GM19468 (cell line): ENCODE measurements around the gene CLTB.
A peak's percentile ranks its signal among the peaks of the same experiment; 100 is the strongest.

Experiments
- ATAC-seq: cut with Tn5 transposase; IDR thresholded peaks from one replicate; pipeline ENCODE4 v1.9.1; 2021; ENCODE audit warnings: mild to moderate bottlenecking, moderate library complexity, moderate number of reproducible peaks; ENCODE audit not compliant: unreplicated experiment; ENCODE audit errors: extremely low read depth

Gene CLTB

DNA sequence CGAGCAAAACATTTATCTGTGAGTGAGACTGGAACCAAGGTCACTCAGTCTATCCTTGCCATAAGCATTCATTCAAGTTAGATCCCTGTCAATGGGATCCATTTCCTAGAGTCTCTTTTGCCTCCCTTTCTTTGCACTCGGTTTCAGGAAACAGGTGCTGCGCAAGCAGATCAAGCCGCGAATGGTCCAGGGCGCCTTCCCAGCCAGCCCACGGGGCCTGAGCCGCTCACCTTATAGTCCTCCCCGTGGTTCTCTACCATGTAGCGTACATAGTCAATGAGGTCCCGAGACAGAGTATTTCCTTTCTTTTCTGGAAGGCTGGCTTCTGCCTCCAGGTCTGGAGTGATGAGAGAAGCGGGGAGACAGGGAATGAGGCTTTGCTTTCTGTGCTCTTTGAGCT lies 31.3 kb downstream of the CLTB start:
- no peak for ATAC-seq

DNA sequence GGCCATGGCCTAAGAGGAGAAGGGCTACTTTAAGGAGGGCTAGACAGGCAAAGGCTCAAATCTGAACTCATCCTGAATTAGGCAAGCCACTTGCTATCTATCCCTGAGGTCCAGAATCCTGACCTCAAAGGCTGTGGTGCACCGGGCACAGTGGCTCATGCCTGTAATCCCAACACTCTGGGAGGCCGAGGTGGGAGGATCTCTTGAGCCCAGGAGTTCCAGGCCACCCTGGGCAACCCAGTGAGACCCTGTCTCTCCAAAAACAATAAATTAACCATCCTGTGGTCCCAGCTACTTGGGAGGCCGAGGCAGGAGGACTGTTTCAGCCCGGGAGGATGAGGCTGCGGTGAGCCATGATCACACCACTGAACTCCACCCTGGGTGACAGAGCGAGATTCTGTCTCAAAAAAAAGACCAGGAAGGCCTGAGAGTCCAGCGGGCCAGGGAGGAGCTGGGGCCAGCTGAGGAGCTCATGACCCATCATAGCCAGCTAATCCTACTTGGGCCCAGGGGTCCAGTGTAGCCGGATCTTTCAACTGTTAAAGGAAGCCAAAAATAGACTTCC lies 31.9 kb downstream of the CLTB start:
- no peak for ATAC-seq

DNA sequence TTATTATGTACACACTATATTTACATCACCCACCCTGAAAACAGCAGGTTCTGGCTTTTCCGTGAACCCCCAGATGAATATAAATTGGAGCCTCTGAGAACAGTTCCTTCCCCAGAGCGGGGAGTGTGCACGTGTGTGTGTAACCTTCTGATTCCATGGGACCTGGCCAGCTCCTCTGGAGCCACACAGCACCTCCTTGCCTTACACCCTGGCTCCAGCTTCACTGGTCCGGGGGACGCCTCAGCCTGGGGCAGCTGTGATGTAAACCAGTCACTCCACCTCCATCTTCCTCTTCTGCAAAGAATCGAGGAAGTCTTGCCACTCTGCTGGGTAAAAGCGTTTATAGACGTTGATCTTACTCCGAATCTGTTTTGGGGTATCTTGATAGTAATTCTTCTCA lies 32.4 kb downstream of the CLTB start:
- no peak for ATAC-seq

DNA sequence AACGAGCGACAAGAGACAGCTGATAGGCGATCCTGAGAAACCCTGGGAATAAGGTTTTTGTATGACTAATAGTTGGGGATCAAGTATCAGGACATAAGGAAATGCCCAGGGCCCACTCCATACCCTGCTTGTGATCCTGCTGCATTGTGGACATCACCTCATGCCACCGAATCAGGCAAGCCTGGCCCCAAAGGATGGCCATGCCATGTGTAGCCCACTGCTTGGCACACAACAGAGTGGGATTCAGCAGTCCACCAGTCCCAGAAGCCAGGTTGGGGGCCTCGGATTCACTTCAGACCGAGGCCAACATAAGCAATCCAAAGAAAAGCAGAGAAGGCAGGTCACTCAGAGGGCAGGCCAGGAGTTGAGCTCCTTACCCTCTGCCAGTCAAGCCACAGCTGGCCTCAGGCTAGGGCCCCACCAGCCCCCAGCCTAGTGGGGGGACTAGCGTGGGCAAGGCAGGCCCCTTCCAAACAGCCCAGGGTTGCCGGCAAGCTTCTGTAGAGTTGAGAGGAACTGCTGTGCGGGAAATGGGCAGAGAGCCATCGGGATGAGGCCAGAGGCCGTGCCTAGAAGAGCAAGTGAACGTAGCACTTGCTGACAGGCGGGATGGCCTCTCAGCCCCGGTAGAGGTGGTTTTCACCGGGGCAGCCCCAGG lies 33.0 kb downstream of the CLTB start:
- ATAC-seq, result no peak

DNA sequence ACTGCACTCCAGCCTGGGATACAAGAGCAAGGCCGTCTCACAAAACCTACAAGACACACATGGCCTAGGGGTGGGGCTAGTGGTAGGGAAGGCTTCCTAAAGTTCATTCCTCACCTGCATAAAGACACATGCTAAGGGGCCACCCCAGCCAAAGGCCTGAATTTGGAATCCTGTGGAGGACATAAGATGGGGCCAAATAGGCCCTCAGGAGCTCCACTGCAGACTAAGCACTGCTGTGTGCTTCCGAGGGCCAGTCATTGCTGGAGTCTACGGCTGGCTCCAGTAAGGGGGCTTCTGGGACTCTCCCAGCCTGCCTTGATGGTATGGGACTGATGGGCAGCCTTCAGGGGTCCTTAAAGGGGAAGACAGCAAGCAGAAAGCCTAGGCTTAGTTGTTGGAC lies 33.6 kb downstream of the CLTB start:
- no peak for ATAC-seq

DNA sequence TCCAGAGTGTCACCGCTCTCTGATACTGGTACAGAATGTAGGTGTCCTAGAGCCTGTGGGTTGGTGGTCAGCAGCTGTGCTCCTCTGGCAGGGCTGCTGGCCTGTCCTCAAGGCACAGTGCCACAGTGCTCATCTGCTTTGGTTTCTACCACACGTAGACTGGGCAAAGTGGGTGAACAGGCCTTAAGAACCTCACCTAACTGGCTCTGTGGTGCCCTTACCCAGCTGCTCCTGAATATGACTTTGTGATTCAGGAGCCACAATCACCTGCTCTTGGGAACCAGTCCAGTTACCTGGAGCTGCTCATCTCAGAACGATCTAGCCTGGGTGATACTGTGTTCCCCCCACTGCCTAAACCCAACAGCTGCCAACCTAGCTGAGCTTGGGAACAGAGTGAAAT lies 34.4 kb downstream of the CLTB start:
- ATAC-seq, result no peak

DNA sequence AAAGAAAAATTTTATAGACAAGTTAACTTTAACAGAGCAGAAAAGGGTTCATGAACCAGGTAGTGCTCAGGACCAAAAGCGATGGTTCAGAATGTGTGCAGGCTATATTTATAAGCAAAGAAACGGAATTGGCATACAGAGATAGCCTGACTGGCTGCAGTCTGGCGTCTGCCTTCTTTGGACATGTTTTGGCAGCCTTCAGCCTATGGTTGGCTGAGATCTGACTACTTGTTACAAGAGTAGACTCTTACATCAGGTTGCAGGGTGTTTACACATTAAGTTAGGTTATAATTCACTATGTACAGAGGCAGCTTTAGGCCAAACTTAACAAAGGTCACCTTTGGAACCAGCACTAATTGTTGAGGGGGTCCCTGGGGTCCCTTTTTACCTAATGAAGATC lies 34.9 kb downstream of the CLTB start:
- ATAC-seq, result no peak

DNA sequence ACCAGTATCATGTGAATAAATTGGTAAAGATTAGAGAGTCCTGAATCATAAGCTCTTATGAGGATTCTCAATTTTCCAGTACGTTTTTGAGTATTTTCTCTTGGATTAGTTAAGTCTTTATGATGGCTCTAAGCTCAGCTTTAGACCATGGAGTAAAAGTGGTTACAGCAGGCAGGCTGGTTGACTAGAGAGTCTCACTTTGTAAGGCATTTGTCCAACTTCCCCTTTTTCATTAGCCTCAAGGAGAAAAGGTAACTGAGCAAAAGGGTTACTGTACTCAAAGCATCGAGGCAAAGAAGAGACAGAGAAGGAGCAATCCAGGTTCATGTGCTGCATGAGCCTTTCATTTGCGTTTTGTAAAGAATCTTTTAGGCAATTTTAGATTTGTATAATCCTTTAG lies 36.5 kb downstream of the CLTB start:
- ATAC-seq, result no peak

DNA sequence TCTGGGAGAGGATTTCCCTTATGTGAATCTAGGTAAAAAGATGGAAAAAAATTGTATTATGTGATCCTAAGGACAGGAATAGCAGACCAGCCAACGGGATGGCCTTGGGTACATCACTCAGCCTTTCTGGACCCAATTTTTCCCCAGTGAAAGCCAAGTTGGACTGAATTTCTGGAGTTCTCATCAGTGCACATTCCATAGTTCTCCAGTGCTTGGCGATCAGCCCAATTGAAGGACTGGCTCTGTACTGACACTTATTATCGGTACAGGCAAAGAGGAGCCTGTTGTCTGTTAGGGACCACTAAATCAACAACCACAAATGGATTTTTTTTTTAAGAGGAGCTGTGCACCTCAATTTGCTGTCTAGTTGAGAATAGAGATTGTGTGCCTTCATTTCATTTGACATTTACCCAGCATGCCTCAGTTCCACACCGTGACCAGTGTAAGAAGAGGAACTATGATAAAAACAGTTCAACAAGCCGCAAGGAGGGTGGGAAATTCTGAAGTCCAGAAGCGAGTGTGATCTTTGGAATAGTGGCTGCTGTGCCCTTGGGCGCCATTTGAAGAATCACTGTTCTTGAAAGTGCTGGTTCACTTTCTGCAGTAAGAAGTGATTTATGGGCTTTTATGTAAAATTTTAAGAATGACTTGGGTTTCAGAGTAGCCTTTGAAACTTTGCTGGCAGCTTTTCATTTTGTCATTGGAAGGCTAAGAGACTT lies 43.1 kb downstream of the CLTB start:
- ATAC-seq, result no peak

DNA sequence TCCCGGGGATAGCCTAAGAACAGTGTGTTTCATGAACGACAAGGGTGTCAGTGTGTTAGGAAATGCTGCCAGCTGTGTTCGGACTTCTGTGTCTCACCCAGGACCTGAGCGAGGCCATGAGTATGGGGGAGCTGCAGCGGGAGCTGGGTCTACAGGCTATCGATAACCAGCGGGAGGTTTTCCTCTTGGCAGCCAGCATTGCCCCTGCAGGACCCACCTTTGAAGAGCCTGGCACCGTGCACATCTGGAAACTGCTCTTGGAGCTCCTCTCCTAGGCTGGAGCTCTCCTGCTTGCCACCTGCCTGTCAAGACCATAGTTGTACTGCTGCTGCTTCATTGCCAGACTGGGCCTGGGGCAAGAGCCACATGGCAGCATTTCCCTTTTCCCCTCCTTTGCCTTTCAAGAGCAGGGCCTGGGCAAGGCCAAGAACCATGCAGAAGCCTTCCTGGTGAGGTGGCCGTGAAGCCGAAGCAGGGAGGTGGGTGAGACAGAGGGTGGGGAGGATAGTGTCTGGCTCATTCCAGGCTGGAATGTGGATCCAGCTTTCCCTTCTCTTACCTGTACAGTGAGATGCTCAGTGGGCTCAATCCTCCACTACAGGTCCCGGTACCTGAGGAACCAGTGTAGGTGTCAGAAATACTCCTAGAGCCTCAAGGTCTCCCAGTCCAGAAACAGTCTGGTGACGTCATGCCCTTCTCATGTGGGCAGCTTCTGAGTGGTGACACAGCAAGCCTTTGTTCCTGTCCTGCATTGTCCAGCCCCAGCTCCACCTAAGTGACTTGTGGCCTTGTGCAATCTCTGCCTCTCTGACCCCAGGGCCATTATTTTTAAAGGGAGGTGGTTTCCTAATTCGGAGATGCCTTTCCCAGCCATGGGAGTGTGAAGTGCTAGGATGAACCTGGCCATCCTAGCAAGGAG lies 44.5 kb downstream of the CLTB start:
- no peak for ATAC-seq

DNA sequence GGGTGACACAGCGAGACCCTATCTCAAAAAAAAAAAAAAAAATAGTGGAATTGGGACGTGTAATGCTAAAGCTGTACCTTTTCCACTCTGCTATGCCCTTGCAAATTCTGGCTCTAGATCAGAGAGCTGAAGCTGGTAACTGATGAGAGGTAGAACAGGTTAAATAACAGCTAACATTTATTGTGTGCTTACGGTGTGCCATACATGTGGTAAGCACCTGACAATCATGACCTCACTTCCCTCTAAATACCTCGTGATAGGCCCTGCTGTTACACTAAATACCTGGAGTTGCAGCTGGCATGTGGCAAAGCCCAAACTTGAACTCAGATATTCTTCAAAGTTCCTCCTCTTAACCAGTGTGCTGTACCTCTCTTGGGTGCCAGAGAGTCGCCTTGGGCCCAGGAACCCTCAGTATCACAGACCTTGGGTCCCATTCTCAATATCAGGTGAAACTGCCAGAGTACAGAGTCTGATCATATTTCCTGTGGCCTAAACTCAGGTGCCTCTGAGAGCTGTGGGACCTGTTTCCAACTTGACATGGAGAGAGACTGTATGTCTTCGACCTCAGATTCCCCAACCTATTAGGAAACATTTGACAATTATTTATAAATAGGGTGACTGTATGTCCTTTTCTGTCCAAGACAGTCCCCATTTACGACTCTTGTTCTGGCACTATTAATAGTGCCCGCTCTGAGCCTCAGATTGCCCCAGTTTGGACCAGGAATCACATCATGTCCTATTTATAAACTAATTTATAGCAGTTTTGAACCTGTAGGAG lies 46.2 kb downstream of the CLTB start:
- ATAC-seq, result no peak

DNA sequence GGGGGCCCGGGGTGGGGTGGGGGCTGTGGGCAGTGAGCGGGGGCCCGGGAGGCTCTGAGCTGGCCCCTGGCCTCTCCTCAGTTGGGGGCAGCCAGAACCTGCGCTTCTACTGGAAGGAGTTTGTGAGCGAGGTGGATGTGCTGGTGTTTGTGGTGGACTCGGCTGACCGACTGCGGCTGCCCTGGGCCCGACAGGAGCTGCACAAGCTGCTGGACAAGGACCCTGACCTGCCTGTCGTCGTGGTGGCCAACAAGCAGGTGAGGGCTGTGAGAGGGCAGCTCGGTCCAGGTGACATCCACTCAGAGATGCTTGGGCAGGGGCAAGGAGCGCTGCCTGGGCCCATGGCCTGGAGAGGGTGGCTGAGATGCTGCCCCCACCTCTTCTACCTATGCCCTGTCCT lies 47.6 kb downstream of the CLTB start:
- no peak for ATAC-seq

DNA sequence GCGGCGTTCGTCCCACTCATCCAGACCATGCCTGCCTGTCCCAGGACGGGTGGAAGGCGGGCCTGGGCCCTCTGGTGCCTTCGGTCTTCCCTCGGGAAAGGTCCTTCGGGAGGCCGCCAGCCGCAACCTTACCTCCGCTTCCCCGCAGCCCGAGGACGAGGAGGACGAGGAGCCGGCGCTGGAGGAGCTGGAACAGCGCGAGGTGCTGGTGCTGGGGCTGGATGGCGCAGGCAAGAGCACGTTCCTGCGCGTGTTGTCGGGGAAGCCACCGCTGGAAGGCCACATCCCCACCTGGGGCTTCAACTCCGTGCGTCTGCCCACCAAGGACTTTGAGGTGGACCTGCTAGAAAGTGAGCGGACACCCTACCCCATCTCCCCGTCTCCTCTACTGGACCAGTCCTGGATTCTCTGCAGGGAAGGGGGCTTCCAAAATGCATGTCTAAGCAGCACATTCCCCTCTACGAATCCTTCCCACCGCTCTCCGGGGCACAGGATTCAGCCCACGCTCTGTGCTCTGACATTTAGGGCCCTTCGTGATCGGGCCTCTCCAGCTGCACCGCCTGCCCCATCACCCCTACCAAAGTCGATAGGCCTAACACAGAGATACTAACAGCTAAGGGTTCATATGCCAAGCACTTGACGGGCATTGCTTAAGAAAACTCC lies 50.0 kb downstream of the CLTB start:
- ATAC-seq, result no peak

DNA sequence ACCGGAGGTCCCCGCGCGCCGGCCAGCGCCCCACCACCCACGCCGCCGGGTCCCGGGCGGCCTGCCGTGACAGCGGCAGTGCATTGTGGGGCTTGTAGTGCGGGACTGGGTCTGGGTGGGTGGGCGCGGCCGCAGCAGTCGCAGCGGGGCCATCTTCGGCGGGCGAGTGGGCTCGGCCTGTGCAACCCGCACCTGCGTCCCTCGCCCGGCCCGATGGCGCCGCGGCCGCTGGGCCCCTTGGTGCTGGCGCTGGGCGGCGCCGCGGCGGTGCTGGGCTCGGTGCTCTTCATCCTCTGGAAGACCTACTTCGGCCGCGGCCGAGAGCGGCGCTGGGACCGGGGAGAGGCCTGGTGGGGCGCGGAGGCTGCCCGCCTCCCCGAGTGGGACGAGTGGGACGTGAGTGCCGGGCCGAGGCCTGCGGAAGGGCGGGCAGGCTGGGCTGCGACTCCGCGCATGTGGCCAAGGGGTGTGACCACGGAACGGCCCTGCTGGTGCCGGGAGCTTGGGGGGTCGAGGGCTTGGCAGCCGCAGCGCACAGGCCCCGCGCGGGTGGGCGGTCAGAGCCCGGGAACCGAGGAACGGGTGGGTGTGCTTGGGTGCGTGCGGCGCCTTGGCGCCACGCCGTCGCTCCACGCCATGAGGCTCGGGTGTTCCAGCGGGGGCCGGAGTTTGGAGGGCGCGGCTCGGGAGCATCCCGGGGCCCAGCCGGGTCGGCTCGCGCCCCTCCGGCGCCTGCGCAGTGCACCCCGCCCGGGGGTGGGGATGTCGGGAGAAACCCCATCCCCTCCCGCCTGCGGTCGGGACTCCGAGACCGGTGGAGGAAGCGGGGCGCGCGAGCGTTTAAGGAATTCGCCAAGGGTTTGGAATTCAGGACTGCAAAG lies 50.7 kb downstream of the CLTB start, which contains the start of gene ARL10:
TSS of gene ARL10 (plus strand) at position 137 of the 881 bp plus-strand sequence. CDS start at position 214, 77 bp downstream.
- ATAC-seq, result no peak

DNA sequence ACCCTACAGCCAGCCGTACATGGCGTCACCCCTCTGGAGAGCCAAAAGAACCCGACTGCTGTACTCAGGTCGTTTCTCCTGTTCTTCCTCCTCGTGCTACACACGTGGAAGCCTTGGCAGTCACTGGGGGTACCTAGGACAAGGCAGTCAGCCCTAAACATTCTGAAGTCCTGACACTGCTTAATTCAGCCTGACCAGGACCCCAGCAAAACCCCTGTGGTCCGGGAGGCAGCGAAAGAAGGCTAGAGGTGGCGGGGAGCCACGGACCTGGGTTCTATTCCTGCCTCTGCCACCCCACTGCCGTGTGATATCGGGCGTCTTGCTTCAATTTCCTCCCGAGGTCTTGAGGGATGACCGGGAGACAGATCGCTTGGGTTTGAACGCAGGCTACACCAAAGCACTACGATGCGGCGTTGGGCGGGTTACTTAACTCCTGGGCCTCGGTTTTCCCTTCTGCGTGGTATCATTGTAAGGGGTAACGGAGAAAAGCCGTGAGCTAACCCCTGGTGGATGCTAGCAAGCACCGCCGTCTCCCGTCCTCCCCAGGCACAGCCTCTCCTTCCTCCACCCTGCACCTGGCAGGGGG lies 51.5 kb downstream of the CLTB start:
- ATAC-seq, result no peak

DNA sequence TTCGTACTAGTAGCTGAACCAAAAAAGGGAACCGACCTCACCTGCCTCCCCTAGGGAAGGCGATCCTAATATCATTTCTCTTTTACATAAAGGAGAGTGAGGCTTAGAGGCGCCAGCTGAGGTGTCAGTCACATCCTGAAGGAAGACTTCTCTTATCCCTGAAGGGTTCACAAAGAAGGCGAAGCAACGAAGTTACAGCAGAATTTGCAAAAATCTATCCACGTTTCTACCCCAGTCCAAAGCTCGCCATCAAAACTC lies 54.2 kb downstream of the CLTB start:
- no peak for ATAC-seq

DNA sequence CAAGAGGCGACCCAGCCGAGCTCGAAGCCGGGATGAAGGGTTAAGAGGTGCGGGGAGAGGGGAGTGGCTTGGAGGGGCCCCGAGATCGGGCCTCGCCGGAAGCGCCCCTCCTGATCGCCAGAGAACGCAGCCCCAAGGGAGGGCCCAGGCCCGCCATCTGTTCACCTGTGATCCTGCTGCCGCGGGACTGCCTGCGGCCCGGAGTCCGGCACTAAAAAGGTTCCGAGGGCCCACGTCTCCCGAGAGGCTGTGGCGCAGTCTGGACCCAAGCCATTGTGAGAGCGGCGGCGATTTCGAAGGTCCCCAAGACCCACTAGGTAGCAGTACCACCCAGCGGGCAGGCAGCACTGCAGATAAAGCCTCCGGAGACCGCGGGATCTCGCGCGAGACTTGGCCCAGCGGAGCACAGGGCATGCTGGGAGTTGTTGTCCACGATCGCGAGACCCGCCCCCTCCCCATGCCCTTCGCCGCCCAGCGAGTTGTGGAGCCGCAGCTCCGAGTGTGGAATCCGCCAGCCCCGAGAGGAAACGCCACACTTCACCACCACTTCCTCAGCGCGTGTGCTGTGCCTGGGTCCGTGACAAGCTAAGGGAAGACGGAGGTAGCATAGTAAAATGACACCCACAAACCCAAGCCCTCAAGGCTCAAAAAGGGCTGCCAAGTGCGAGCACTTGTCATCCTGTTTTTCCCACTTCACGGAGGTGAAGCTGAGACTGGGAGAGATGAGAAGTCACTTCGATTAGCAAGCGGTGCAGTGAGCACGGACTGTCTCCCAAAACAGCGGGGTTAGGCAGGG lies 54.7 kb downstream of the CLTB start, which contains the start of gene KIAA1191:
TSS of gene KIAA1191 (minus strand) at position 328 of the 796 bp plus-strand sequence. CDS start 2,256 bp downstream, outside the sequence.
- peak; percentile 86 for ATAC-seq
